HG02885 (cell line): ENCODE results near the gene CPVL.

Experiments
- ATAC-seq: cut with Tn5 transposase; IDR thresholded peaks from one replicate; pipeline ENCODE4 v1.9.1; 2021; ENCODE audit warnings: mild to moderate bottlenecking; ENCODE audit not compliant: unreplicated experiment, poor library complexity

The CPVL gene

DNA sequence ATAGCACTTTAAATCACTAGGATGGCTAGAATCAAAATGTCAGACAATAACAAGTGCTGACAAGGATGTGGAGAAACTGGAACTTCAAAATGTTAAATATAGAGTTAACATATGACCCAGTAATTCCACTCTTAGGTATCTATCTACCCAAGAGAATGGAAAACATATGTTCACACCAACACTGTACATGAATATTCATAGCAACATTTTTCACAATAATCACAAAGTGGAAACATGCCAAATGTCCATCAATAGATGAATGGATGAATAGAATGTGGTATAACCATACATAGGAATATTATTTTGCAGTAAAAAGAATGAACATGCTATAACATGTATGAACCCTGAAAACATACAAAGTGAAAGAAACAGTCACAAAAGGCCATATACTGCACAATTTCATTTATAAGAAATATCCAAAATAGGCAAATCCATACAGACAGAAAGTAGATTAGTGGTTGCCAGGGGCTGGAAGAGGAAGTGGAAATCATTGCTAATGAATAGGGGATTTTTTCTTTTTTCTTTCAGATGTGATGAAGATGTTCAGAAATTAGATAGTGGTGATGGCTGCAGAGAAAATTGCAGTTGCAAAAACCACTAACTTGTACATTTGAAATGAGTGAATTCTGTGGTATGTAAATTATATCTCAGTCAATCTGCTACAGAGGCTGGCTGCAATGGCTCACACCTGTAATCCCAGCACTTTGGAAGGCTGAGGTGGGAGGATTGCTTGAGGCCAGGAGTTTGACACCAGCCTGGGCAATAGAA is 93.0 kb downstream of the CPVL start:
- peak; percentile 46 for ATAC-seq

- no peak for ATAC-seq
These were observed 99.4 kb downstream of the CPVL start for GRCh38 chr7:29046978-29047377.

DNA sequence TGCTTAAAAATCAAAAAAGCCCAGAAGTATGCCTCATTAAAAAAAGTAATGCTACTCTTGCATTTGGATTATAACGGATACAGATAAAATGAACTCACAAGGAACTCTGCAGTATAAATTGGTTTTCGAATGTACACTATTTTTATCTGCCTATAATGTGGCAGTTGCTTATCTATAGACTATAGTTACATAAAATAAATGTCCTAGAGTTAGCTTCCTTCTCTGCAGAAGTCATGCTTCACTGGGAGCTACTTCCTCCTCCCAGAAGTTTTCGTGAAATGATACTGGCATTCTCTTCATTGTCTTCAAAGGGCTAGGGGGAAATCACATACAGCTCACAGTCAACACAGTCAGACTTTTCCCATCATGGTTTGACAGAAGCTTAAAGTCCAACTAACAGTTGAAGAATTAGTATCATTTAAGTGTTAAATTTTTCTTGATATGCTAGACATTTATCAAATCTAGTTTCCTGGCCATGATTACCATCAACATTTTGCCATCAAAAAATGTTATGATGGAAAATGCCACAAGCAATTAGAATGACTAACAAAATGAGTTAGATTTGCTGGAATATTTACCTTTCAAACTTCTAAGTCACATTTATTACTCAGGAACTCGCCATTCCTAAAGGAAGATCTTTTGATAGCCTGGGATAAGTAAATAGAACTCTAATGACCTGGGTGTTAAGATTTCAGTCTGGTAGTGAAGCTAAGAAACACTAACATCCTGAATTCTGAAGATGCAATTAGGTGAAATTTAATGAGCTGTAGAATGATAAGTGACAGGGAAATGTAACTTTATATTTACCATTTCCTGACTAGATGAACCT is 100.9 kb downstream of the CPVL start:
- ATAC-seq: no peak

- no peak for ATAC-seq
These were observed 101.8 kb downstream of the CPVL start for GRCh38 chr7:29044554-29044953.

GRCh38 chr7:29043576-29043975 is 102.8 kb downstream of the CPVL start:
- ATAC-seq: no peak

DNA sequence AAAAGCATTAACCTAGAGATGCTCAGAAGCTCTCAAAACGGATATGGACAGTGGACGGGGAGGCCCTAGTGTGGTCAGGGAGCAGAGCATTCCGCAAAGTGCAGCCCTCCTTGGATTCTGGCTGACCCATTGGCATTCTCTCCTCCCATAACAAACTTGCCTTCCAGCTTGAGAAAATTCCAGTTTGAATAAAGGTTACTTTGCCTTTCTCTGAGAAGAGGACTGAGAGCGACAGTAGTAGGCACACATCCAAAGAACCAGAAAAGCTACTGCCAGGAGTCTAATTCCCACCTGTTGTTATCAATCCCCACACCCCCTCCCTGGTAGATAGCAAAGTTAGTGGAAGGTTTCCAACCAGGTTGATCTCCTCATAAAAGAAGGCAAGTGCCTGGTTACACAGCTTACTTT is 103.5 kb downstream of the CPVL start:
- no peak for ATAC-seq

DNA sequence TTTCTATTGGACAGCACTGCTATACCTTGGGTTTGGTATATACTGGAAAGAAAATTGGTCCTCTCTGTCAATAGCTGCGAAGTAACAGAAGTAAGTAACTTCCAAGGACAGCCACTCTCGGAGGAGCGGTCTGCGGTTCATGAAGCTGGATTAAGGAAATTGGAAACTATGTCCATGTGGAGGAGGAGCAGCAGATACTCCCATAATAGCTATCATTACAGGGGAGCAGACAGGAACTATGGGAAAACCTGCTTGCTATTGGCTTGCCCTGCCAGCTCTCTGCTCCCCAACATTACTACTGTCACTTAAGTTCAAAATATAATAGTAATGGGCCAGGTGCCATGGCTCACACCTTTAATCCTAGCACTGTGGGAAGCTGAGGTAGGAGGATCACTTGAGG is 104.3 kb downstream of the CPVL start:
- no peak for ATAC-seq

DNA sequence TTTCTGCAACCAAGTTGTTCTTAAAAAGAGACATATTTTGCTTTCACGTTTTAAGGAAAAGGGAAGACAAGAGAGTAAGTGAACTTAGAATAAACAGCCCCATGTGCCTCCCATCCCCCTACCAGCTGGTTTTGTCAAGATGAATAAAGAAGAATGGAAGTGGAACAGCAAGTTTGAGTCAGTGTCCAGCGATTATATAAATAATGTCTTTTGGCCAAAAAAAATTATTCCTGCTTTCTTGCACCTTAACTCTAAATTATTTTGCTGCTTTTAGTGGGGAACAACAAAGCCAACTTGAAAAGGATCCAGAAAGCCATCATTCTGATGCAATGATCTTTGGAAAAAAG is 105.8 kb downstream of the CPVL start:
- no peak for ATAC-seq

- ATAC-seq: no peak
These were observed 106.3 kb downstream of the CPVL start for GRCh38 chr7:29039821-29040578.

- ATAC-seq: no peak
These were observed 107.9 kb downstream of the CPVL start for GRCh38 chr7:29038463-29038862.

DNA sequence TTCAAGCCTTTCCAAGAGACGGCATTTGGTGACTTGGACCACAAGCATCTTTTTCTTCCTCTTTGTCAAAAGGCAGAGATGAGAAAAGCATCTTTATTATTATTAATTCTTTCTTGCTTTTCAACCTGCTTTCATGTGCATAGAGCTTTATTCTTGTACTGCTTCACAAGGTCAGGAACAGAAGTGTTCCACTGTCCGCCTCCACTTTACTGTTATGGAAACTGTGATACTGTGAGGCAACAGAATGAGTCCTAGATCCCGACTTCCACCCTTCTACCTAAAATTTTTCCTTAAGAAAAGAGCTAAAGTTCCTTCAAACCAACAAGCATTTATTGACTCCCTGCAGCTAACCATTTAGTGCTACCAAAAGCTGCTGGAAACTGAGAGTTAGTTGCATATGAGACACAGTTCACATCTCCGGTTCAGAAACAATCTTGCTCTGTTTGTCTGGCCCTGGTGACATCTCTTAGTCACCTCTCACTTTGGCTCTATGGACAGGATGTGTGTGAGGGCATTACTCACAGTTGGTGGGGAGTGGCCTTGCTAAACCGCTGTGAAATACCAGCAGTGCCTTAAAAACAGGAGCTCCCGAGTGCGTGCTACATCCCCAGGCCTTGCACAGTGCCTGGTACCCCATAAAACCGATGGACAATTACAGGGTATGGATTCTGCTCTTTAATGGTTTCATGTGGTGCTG is 111.1 kb downstream of the CPVL start:
- no peak for ATAC-seq

GRCh38 chr7:29033584-29033983 is 112.8 kb downstream of the CPVL start:
- no peak for ATAC-seq

DNA sequence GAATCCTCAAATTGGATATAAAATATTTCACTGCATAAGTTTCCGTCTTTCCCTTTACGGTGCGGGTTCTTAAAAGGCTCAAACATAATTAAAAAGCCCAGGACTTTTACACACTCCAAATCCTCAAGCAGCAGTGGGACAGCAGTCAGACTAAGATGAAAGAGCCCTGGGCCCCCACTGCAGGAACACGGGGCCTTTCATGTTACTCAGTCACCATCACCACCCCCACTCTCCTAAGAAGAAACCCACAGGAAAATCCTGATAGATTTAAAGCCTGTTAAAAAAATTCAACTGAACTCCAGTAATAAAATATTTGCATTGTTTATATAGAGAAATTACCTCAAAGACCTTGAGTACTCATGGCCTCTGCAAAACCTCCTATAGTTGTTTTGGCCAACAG is 114.2 kb downstream of the CPVL start:
- ATAC-seq: no peak

DNA sequence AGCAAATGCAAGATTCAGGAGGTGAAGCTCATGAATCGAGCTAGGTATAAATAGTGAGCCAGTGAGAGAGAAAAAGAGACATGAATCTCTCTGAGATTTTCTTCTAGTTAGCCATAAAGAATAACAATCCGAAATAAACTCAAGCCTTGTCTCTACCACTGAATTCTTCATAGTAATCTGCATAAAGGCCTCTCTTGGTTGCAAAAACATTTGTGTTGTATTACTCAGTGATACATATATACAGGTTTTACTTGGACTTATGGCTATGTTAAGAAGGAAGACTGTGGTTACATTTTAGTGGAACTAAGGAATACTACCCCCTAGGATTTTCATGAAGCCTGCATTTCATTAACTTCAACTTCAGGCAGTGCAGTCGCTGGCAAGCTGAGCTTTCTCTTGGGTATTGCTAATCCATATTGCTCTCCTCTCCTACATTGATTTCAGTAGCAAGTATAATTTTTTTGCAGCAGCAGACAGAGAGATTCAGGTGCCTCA is 115.5 kb downstream of the CPVL start:
- ATAC-seq: no peak

DNA sequence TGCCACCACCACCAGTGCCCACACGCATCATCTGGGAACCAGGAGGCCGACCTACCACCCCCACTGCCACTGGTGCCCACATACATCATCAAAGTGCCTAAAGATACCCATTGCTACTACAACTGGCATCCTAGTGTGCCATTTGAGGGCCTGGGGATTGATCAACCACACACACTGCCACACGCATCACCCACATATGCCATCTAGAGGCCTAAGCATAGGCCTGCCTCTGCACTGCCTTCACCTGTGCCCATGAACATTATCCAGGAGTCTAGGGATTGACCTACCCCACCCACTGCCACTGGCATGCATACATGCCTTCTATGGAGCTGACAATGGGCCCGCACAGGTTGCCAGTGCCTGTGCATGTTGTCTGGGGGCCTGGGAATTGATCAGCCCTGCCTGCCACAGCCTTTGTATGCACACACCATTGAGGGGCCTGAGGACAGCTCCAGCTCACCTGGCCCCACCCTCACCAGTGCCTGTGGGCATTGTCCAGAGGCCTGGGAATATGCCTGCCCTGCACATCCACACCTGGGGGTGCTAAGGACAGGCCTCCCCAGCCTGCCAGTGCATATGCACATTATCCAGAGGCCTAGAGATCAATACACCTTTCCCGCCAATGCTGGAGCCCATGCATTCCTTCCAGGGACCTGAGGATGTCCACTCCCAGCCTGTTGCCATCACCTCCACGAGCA is 123.9 kb downstream of the CPVL start:
- ATAC-seq: no peak

DNA sequence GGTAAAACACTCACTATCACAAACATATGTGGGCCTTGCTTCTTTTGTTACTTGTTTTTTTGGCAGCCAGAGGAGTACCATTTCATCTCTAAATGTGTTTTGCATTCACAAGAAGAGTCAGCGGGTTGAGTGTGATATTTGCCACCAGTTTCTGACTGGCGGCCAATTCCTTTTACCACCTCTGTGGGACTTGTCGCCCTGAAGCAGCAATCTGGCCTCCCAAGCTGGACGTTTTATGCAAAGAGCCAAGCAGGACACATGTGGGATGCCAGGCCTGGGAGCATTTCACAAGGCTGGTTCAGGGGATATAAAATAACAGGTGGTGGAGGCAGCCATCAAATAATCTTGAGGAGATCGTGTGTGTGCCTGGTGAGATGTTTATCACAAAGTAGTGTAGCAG is 126.4 kb downstream of the CPVL start:
- no peak for ATAC-seq

- no peak for ATAC-seq
These were observed 127.0 kb downstream of the CPVL start for GRCh38 chr7:29019387-29019786.

DNA sequence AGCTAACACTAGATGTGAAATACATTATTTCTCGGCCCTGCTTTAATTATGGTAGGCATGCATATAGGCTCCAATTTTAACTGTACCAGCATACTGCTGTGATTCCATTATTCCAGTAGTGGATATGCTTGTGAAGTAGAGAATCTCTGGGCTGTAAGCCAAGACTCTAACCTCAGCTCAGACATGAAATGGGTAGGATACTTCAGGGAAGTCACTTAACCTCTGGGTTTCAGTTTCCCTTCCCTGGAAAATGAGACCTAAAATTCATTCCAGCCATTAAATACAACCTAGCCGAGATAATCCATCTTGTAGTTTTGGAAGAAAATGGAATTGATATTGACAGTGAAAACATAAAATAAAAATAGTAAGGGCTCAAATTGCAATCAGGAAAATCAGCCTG is 128.6 kb downstream of the CPVL start:
- no peak for ATAC-seq

DNA sequence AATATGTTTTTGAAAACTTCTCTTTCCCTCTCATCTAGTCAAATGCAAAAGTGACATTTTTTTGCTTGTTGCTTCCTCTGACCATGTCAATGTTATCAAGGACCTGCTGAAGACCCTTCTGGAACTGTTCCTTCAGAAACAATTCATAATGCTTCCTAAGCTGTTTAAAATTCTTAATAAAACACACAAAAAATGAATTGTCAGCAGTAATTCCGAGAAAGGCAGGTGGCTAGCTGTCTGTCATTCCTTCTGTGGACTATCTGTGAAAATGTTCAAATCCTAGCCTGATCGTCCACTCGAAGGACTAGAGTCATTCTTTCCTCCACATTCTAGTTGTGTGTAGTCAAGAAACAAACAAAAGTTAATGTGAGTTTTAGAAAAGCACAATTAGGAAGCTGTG is 131.6 kb downstream of the CPVL start:
- no peak for ATAC-seq

GRCh38 chr7:29013931-29014330 is 132.4 kb downstream of the CPVL start:
- ATAC-seq: no peak
